ENCODE results near the gene DBN1.

GRCh38 chr5:177509991-177510566 is 36.6 kb upstream of the DBN1 start:
- TF ChIP-seq, protein P1, sequence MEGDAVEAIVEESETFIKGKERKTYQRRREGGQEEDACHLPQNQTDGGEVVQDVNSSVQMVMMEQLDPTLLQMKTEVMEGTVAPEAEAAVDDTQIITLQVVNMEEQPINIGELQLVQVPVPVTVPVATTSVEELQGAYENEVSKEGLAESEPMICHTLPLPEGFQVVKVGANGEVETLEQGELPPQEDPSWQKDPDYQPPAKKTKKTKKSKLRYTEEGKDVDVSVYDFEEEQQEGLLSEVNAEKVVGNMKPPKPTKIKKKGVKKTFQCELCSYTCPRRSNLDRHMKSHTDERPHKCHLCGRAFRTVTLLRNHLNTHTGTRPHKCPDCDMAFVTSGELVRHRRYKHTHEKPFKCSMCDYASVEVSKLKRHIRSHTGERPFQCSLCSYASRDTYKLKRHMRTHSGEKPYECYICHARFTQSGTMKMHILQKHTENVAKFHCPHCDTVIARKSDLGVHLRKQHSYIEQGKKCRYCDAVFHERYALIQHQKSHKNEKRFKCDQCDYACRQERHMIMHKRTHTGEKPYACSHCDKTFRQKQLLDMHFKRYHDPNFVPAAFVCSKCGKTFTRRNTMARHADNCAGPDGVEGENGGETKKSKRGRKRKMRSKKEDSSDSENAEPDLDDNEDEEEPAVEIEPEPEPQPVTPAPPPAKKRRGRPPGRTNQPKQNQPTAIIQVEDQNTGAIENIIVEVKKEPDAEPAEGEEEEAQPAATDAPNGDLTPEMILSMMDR (IDR thresholded peaks at IDR 0.05): no peak
- no peak for TF ChIP-seq TCF7L2 (IDR thresholded peaks at IDR 0.05; ENCODE audit: low read depth, low read length)
- TF ChIP-seq, protein P2, sequence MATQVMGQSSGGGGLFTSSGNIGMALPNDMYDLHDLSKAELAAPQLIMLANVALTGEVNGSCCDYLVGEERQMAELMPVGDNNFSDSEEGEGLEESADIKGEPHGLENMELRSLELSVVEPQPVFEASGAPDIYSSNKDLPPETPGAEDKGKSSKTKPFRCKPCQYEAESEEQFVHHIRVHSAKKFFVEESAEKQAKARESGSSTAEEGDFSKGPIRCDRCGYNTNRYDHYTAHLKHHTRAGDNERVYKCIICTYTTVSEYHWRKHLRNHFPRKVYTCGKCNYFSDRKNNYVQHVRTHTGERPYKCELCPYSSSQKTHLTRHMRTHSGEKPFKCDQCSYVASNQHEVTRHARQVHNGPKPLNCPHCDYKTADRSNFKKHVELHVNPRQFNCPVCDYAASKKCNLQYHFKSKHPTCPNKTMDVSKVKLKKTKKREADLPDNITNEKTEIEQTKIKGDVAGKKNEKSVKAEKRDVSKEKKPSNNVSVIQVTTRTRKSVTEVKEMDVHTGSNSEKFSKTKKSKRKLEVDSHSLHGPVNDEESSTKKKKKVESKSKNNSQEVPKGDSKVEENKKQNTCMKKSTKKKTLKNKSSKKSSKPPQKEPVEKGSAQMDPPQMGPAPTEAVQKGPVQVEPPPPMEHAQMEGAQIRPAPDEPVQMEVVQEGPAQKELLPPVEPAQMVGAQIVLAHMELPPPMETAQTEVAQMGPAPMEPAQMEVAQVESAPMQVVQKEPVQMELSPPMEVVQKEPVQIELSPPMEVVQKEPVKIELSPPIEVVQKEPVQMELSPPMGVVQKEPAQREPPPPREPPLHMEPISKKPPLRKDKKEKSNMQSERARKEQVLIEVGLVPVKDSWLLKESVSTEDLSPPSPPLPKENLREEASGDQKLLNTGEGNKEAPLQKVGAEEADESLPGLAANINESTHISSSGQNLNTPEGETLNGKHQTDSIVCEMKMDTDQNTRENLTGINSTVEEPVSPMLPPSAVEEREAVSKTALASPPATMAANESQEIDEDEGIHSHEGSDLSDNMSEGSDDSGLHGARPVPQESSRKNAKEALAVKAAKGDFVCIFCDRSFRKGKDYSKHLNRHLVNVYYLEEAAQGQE (IDR thresholded peaks at IDR 0.05; ENCODE audit: insufficient read depth in 1 of 2, low read depth in 2 of 2, low read length in 1 of 2): no peak
